SK-N-SH (cell line): ENCODE measurements around the gene PEF1.

Experiments used
- EP300 ChIP-seq, 2 experiments: IDR thresholded peaks; 2 replicates each; pipeline versions ENCODE4 v1.4.0 to v1.6.1; 2012; ENCODE audit warnings: borderline replicate concordance in 1 of 2, low read depth in 1 of 2, low read length in 1 of 2
- GABPA ChIP-seq: IDR thresholded peaks from 2 replicates; pipeline ENCODE4 v1.4.0; 2012; ENCODE audit warnings: low read depth, mild to moderate bottlenecking
- JUND ChIP-seq: IDR thresholded peaks from 2 replicates; pipeline ENCODE4 v1.4.0; 2012
- POLR2AphosphoS5 ChIP-seq: IDR thresholded peaks from 2 replicates; pipeline ENCODE4 v1.6.1; 2012; ENCODE audit warnings: low read depth, low read length
- SMC3 ChIP-seq: IDR thresholded peaks from 2 replicates; pipeline ENCODE4 v1.6.1; 2012; ENCODE audit warnings: low read depth, low read length, improper control_type of control experiment
- TAF1 ChIP-seq: IDR thresholded peaks from 2 replicates; pipeline ENCODE4 v1.6.1; 2012; ENCODE audit warnings: low read depth, mild to moderate bottlenecking, low read length, moderate library complexity, borderline replicate concordance
- TF ChIP-seq, protein P1 (sequence below): fragments of 200-600 bp; sonication (generic); IDR thresholded peaks from 2 replicates; pipeline ENCODE4 v1.6.1; 2017; ENCODE audit warnings: antibody characterized with exemption, mild to moderate bottlenecking, moderate library complexity
- TF ChIP-seq, protein P2 (sequence below): IDR thresholded peaks from 2 replicates; pipeline ENCODE4; 2012
- TF ChIP-seq, protein P3 (sequence below): IDR thresholded peaks from 2 replicates; pipeline ENCODE4 v1.4.0; 2012; ENCODE audit warnings: low read depth

DNA sequence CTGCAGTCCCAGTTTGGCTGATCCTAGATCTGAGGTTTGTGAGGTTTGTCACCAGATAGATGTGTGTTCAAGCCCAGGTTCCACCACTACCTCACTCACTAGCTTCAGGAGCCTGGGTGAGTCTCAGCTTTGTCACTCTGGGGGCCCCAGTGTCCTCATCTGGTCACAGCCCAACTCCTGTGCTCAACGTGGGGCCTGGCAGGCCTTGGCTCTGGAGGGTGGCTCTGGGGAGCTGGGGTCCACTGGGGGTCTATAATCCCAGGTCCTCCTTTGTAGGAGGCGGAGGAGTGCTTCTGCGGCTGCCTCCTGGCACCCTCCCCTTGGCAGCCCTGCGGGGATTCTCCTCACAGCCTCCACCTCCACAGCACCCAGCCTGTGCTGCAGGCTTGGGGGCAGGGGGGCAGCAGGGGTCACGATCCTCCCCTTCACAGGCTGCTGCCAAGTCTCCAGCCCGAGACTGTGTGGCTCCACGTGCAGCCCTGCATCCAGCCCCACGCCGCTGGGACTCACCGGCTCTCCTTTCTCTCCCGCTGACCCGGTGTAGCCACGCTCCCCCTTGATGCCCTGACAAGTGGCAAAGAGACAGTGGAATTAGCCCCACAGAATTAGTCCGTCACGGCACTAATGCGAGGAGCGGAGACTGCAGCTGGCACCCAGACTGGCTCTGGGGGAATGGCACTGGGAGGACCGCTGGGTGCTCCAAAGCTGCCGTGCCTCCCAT is 22.5 kb upstream of the PEF1 start:
- TF ChIP-seq, protein P1, sequence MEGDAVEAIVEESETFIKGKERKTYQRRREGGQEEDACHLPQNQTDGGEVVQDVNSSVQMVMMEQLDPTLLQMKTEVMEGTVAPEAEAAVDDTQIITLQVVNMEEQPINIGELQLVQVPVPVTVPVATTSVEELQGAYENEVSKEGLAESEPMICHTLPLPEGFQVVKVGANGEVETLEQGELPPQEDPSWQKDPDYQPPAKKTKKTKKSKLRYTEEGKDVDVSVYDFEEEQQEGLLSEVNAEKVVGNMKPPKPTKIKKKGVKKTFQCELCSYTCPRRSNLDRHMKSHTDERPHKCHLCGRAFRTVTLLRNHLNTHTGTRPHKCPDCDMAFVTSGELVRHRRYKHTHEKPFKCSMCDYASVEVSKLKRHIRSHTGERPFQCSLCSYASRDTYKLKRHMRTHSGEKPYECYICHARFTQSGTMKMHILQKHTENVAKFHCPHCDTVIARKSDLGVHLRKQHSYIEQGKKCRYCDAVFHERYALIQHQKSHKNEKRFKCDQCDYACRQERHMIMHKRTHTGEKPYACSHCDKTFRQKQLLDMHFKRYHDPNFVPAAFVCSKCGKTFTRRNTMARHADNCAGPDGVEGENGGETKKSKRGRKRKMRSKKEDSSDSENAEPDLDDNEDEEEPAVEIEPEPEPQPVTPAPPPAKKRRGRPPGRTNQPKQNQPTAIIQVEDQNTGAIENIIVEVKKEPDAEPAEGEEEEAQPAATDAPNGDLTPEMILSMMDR: no peak
- TF ChIP-seq, protein P2, sequence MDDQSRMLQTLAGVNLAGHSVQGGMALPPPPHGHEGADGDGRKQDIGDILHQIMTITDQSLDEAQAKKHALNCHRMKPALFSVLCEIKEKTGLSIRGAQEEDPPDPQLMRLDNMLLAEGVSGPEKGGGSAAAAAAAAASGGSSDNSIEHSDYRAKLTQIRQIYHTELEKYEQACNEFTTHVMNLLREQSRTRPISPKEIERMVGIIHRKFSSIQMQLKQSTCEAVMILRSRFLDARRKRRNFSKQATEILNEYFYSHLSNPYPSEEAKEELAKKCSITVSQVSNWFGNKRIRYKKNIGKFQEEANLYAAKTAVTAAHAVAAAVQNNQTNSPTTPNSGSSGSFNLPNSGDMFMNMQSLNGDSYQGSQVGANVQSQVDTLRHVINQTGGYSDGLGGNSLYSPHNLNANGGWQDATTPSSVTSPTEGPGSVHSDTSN: no peak
- TF ChIP-seq SMC3: no peak
- no peak for TF ChIP-seq POLR2AphosphoS5
- TF ChIP-seq, protein P3, sequence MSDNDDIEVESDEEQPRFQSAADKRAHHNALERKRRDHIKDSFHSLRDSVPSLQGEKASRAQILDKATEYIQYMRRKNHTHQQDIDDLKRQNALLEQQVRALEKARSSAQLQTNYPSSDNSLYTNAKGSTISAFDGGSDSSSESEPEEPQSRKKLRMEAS: no peak
- TF ChIP-seq GABPA: no peak
- TF ChIP-seq JUND: no peak
- TF ChIP-seq TAF1: no peak
- TF ChIP-seq EP300 (IDR thresholded peaks at IDR 0.05; ENCODE audit: borderline replicate concordance in 1 of 2, low read depth in 1 of 2, low read length in 1 of 2): no peak
